B cell (primary cell): ENCODE data around the gene VN1R5. TPM values are rescaled to one million over a fixed set of nuclear protein-coding genes. Genes with fewer than 3 reads are reported as not detected.

Experiments used
- ATAC-seq: fragments of 200-7000 bp; cut with Tn5 transposase; one replicate; pipeline ENCODE4 v1.10.0; 2021; ENCODE audit warnings: low read depth, mild to moderate bottlenecking, moderate number of reproducible peaks, moderate library complexity
- CTCF ChIA-PET: fragments of 350-600 bp; sonication (Branson Sonifier 250); formaldehyde crosslinking; loops from one replicate; lab custom pipeline; 2021; ENCODE audit warnings: antibody characterized with exemption, inconsistent platforms; lab: Charles Lee
- POLR2A ChIA-PET: fragments of 350-600 bp; sonication (Branson Sonifier 250); formaldehyde crosslinking; loops from one replicate; lab custom pipeline; 2021; ENCODE audit warnings: antibody characterized with exemption; lab: Charles Lee
- DNase-seq: peaks from one replicate; pipeline ENCODE4 v3.0.0; 2013
- H2AFZ ChIP-seq: 2 replicates; pipeline ENCODE4 v1.6.1; 2012; ENCODE audit warnings: mild to moderate bottlenecking, low read depth, low read length; ENCODE audit not compliant: insufficient read depth, poor library complexity, severe bottlenecking
- H3K27ac ChIP-seq, 2 donors: 1 replicate in 1 of 2; 2 replicates in 1 of 2; pipeline ENCODE4 v1.5.1; 2012 to 2013; ENCODE audit warnings: low read length in 2 of 2, mild to moderate bottlenecking in 2 of 2, moderate library complexity in 1 of 2
- H3K27me3 ChIP-seq, 4 experiments: fragments of 200-600 bp in 1 of 4; sonication (generic) in 1 of 4; replicated peaks in 1 of 4; 1 replicate in 2 of 4; 2 replicates in 2 of 4; pipeline versions ENCODE4 v1.6.1 to v1.7.0; 2013 to 2016; ENCODE audit warnings: low read length in 3 of 4, mild to moderate bottlenecking in 2 of 4, mixed read lengths in 1 of 4, moderate library complexity in 1 of 4; ENCODE audit not compliant: insufficient read depth in 4 of 4, control insufficient read depth in 3 of 4; ENCODE audit errors: control extremely low read depth in 1 of 4
- H3K36me3 ChIP-seq, 2 experiments: replicated peaks in 1 of 2; 1 replicate in 1 of 2; 2 replicates in 1 of 2; pipeline versions ENCODE4 v1.6.1 to v1.7.1; 2013; ENCODE audit warnings: low read length in 1 of 2; ENCODE audit not compliant: insufficient read depth in 2 of 2, control insufficient read depth in 1 of 2; ENCODE audit errors: control extremely low read depth in 1 of 2, extremely low read depth in 1 of 2
- H3K4me1 ChIP-seq, 2 donors: fragments of 200-600 bp in 1 of 2; sonication (generic) in 1 of 2; 1 replicate in 1 of 2; 2 replicates in 1 of 2; pipeline versions ENCODE4 v1.5.1 to v1.6.1; 2013 to 2017; ENCODE audit warnings: low read length in 2 of 2; ENCODE audit not compliant: control insufficient read depth in 2 of 2, insufficient read depth in 2 of 2
- H3K4me2 ChIP-seq: replicated peaks from 2 replicates; pipeline ENCODE3; 2012; ENCODE audit warnings: mild to moderate bottlenecking, low read depth, low read length; ENCODE audit not compliant: poor library complexity, severe bottlenecking
- H3K4me3 ChIP-seq, 5 experiments: fragments of 200-600 bp in 1 of 5; sonication (generic) in 1 of 5; 1 replicate in 3 of 5; 2 replicates in 2 of 5; pipeline versions ENCODE4 v1.5.1 to v1.7.0; 2011 to 2016; ENCODE audit warnings: low read length in 4 of 5, mild to moderate bottlenecking in 4 of 5, low read depth in 2 of 5, control low read depth in 1 of 5, moderate library complexity in 1 of 5; ENCODE audit not compliant: insufficient read depth in 1 of 5; ENCODE audit errors: control extremely low read depth in 1 of 5, extremely low read depth in 1 of 5
- H3K79me2 ChIP-seq: fragments of 200-600 bp; sonication (generic); one replicate; pipeline ENCODE4 v1.6.0; 2016; ENCODE audit warnings: low read length; ENCODE audit not compliant: control insufficient read depth, insufficient read depth
- H3K9ac ChIP-seq: fragments of 200-600 bp; sonication (generic); 2 replicates; pipeline ENCODE4 v1.6.1; 2017; ENCODE audit warnings: mild to moderate bottlenecking, low read length, moderate library complexity
- H3K9me3 ChIP-seq, 3 donors: one replicate each; pipeline versions ENCODE4 v1.6.1 to v1.7.1; 2013; ENCODE audit warnings: low read length in 2 of 3; ENCODE audit not compliant: control insufficient read depth in 2 of 3, insufficient read depth in 1 of 3; ENCODE audit errors: control extremely low read depth in 1 of 3
- H4K20me1 ChIP-seq: 2 replicates; pipeline ENCODE4 v1.6.0; 2012; ENCODE audit warnings: mild to moderate bottlenecking, low read length; ENCODE audit not compliant: insufficient read depth, control insufficient read depth, poor library complexity, severe bottlenecking
- H3K27ac Mint-ChIP-seq: one replicate; pipeline ENCODE4 v1.8.0; 2021; ENCODE audit warnings: mixed read lengths
- H3K27me3 Mint-ChIP-seq: one replicate; pipeline ENCODE4 v1.8.0; 2021; ENCODE audit warnings: mixed read lengths
- H3K4me1 Mint-ChIP-seq: one replicate; pipeline ENCODE4 v1.8.0; 2021; ENCODE audit warnings: mixed read lengths
- H3K4me3 Mint-ChIP-seq: one replicate; pipeline ENCODE4 v1.8.0; 2021; ENCODE audit warnings: mixed read lengths
- H3K9me3 Mint-ChIP-seq: one replicate; pipeline ENCODE4 v1.8.0; 2022; ENCODE audit warnings: mixed read lengths; ENCODE audit not compliant: insufficient read depth
- EZH2 ChIP-seq: IDR thresholded peaks from 2 replicates; pipeline ENCODE4 v1.6.1; 2012; ENCODE audit warnings: borderline replicate concordance, low read depth, mild to moderate bottlenecking, moderate library complexity, low read length; ENCODE audit not compliant: insufficient read depth, poor library complexity, severe bottlenecking
- WGBS: methylation state at CpG from one replicate; pipeline ENCODE4 v1.1.5; 2013; ENCODE audit warnings: missing lambda C conversion rate; ENCODE audit not compliant: insufficient coverage; 5-methylcytosine and 5-hydroxymethylcytosine counted together
- intact Hi-C: fragments of 100-400 bp; cut with micrococcal nuclease; formaldehyde crosslinking; loops from one replicate; pipeline ENCODE4 v1.10.0; 2022
- polyA plus RNA-seq: library from polyadenylated mRNA; depleted of rRNA; stranded (reverse); fragments of >200 nt; gene quantifications from 2 replicates; pipeline ENCODE4 v1.2.3, GENCODE V29; 2012
- total RNA-seq, 2 donors: library from RNA; stranded (reverse); fragments of 120-200 nt in 1 of 2; gene quantifications; 1 replicate in 1 of 2; 2 replicates in 1 of 2; pipeline versions ENCODE4 v1.2.3 to v1.2.4, GENCODE V29; 2013 to 2022
- TF ChIP-seq, protein P1 (sequence below): fragments of 200-600 bp; IDR thresholded peaks from one replicate; pipeline ENCODE4 v1.8.0; 2022; ENCODE audit warnings: antibody characterized with exemption, mild to moderate bottlenecking

The VN1R5 gene
- total and polyA plus RNA-seq, 2 donors (not counting 1 experiment from before 2014, with no cell fraction given), result not detected

DNA sequence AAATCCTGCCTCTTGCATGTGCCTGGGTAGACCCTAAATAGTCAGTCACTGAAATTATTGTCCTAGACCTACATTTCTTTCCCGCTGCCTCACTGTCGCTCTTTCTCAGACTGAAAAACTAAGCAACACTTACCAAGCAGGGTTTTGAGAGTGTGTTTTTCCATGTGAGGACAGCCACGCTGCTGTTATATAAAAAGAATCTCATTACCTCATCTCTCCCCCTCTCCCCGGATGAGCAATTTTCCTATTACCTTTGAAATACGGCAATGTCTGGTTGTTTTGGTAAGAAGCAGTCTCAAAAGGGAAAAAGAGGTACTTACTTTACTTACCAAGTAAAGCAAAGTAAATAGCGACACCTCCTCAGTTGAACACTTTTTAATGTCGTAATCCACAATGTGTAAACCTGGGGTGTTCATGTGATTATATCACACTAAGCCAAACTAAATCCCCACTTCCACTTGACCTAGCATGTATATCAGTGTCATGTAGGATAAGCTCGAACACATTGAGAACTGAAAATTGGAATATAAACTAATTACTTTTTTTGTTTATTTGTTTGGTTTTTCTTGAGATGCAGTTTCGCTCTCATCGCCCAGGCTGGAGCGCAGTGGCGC is 12.2 kb upstream of the VN1R5 start:
- no peak overlapping the region for H3K4me2 ChIP-seq
- ATAC-seq (no peak), DNase-seq (no peak)
- no peak overlapping the region for H3K27ac ChIP-seq
- TF ChIP-seq EZH2, result no peak
- TF ChIP-seq, protein P1, sequence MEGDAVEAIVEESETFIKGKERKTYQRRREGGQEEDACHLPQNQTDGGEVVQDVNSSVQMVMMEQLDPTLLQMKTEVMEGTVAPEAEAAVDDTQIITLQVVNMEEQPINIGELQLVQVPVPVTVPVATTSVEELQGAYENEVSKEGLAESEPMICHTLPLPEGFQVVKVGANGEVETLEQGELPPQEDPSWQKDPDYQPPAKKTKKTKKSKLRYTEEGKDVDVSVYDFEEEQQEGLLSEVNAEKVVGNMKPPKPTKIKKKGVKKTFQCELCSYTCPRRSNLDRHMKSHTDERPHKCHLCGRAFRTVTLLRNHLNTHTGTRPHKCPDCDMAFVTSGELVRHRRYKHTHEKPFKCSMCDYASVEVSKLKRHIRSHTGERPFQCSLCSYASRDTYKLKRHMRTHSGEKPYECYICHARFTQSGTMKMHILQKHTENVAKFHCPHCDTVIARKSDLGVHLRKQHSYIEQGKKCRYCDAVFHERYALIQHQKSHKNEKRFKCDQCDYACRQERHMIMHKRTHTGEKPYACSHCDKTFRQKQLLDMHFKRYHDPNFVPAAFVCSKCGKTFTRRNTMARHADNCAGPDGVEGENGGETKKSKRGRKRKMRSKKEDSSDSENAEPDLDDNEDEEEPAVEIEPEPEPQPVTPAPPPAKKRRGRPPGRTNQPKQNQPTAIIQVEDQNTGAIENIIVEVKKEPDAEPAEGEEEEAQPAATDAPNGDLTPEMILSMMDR, result no peak
- H3K27me3 ChIP-seq, result no peaks in the 10 kb centered on the region
- no peak overlapping the region for H3K4me3 ChIP-seq
- no peak overlapping the region for H3K9ac ChIP-seq
- H3K4me1 ChIP-seq, result no peaks in the 10 kb centered on the region
- no peaks in the 10 kb centered on the region for H3K36me3 ChIP-seq
- Mint-ChIP-seq H3K27ac (no peak overlapping the region), H3K4me1 (no peaks in the 10 kb centered on the region), H3K9me3 (peaks cover 14% of the 10 kb centered on the region), H3K4me3 (no peak overlapping the region), H3K27me3 (no peaks in the 10 kb centered on the region)
- WGBS, result no CpG with 5 or more reads among the region's 12 CpGs
- H3K9me3 ChIP-seq, result peaks cover 4 to 18% (median 10%) of the 10 kb centered on the region in 3 donors
- CTCF ChIA-PET, result no interaction called here
- no peaks in the 10 kb centered on the region for H4K20me1 ChIP-seq
- intact Hi-C loops, result no loop called here
- no peaks in the 10 kb centered on the region for H3K79me2 ChIP-seq
- H2AFZ ChIP-seq, result no peak overlapping the region
- POLR2A ChIA-PET, result no interaction called here

DNA sequence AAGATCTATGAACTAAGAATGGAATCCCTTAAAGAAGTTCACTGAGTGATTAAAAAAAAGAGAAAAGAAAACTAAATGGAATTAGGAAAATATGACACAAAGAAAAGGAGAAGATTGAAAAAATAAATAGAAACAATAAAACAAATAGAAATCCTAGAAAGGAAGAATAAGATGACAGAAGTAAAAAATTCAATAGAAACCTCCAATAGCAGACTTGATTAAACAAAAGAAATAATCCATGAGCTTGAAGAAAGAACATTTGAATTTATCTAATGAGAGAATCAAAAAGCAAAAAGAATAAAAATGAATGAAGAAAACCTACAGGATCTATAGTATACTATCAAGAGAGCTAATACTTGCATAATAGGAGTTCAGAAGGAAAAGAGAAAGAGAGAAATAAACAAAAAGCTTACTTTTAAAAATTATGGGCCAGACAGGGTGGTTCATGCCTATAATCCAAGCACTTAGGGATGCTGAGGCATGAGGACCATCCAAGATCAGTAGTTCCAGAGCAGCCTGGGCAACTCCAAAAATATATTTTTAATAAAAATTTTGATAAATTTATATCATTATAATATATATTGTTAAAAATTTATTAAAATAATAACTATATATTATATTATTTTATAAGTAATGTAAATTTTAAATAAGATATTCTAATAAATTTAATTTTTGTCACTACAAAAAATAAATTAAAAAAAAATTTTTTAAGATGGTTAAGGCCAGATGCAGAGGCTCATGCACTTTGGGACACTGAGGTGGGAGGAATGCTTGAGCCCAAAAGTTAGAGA is 9.4 kb upstream of the VN1R5 start:
- no peak overlapping the region for H3K9ac ChIP-seq
- Mint-ChIP-seq H3K27me3 (peaks cover 7% of the 10 kb centered on the region), H3K4me1 (no peaks in the 10 kb centered on the region), H3K4me3 (no peak overlapping the region), H3K27ac (no peak overlapping the region), H3K9me3 (peaks cover 17% of the 10 kb centered on the region)
- H3K79me2 ChIP-seq, result no peaks in the 10 kb centered on the region
- H3K27me3 ChIP-seq, result no peaks in the 10 kb centered on the region
- H3K27ac ChIP-seq, result no peak overlapping the region
- intact Hi-C loops, result no loop called here
- H4K20me1 ChIP-seq, result no peaks in the 10 kb centered on the region
- no peak overlapping the region for H2AFZ ChIP-seq
- H3K4me3 ChIP-seq, result no peak overlapping the region
- TF ChIP-seq, protein P1, result no peak
- no peak for TF ChIP-seq EZH2
- POLR2A ChIA-PET, result no interaction called here
- no peak overlapping the region for H3K4me2 ChIP-seq
- DNase-seq (no peak), ATAC-seq (no peak)
- CTCF ChIA-PET, result no interaction called here
- H3K4me1 ChIP-seq, result no peaks in the 10 kb centered on the region
- peaks cover 4 to 18% (median 10%) of the 10 kb centered on the region in 3 donors for H3K9me3 ChIP-seq
- no peaks in the 10 kb centered on the region for H3K36me3 ChIP-seq
